Fibroblast of villous mesenchyme (primary cell): Measurements from ENCODE around the gene UBASH3B. TPM values are rescaled to one million over a fixed set of nuclear protein-coding genes. Genes with fewer than 3 reads are reported as not detected.
"Not testable (repeated sequence)": the region's sequence is repeated elsewhere in the genome, so short reads cannot be mapped to it uniquely, and the experiment has no call there.

ENCODE experiments used
- DNase-seq: peaks from one replicate; pipeline ENCODE4 v3.0.0-alpha.2; 2010; ENCODE audit warnings: low read depth
- H3K4me3 ChIP-seq: 2 replicates; pipeline ENCODE4 v1.5.1; 2011; ENCODE audit warnings: low read depth, mild to moderate bottlenecking, low read length
- CTCF ChIP-seq: IDR thresholded peaks from 2 replicates; pipeline ENCODE4 v1.5.1; 2012; ENCODE audit warnings: low read depth, mild to moderate bottlenecking, low read length; ENCODE audit not compliant: insufficient read depth
- total RNA-seq: library from RNA; depleted of rRNA; stranded (reverse); fragments of >200 nt; gene quantifications from 2 replicates; pipeline ENCODE4 v1.2.3, GENCODE V29; 2012

The UBASH3B gene
- total RNA-seq, 1 donor: 30.7 TPM

GRCh38 chr11:122727101-122727929 is 71.8 kb downstream of the UBASH3B start:
- DNase-seq: peak; percentile 69
- H3K4me3 ChIP-seq: no peak overlapping the region
- TF ChIP-seq CTCF: no peak

DNA sequence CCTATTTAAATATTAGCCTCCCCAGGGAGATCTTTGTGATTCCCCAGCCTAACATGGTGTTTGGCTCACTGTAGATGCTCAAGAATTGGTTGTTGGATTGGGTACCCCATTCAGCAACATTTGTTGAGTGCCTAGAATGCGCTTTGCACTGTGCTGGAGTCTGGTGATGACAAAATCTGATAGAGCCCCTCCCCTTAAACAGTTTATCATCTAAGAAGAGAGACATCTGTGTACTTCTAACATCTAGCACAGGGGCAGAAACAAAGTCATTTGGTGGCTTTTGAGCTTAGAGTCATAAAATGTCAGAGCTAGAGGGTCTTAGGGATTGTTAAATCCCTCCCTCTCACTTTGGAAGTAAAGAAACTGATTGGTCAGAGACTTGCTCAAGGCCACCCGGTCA is 73.0 kb downstream of the UBASH3B start:
- DNase-seq: no peak
- H3K4me3 ChIP-seq: no peak overlapping the region
- no peak for TF ChIP-seq CTCF

DNA sequence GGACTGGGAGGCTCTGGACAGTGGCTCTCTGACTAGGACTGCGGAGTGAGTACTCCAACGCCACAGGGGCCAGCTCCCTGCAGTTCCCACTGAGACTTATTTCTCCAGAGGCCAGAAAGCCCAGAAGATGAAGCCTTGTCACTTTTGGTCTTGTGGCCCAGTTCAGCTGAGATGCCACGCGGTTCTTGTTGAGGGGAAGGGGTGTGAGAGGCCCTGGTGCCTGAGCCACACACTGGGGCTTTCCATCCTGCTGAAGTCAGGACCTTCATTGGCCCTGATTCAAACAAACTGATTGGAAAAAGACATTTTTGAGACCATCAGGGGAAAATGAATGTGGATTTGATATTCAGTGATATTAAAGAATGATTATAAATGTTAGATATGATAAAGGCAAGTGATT is 73.6 kb downstream of the UBASH3B start:
- no peak overlapping the region for H3K4me3 ChIP-seq
- DNase-seq: no peak
- TF ChIP-seq CTCF: no peak

DNA sequence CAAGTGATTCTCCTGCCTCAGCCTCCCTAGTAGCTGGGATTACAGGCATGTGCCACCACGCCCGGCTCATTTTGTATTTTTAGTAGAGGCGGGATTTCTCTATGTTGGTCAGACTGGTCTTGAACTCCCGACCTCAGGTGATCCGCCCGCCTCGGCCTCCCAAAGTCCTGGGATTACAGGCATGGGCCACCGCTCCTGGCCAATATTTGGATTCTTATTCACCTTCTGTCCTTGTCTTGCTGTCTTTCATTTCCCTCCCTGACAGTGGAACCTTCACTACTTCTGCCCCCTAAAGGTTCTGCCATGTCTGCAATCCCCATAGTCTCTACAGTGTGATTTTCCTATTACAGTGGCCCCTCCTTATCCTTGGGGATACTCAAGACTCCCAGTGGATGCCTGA is 75.2 kb downstream of the UBASH3B start:
- H3K4me3 ChIP-seq, DNase-seq: not testable (repeated sequence)

DNA sequence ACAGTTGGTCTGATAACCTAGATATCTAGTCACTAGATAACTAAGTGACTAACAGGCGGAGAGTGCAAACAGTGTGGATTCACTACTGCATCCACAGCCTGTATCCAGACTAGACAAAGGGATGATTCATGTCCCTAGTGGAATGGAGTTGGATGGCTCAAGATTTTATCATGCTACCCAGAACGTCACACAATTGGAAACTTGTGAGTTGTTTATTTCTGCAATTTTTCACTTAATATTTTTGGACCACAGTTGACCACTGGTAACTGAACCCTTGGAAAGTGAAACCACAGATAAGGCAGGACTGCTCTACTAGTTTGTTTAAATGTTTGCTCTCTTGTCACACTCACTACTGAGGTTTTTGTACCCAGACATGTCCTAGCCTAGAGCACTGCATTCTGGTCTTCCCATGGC is 76.0 kb downstream of the UBASH3B start:
- TF ChIP-seq CTCF: no peak
- H3K4me3 ChIP-seq: no peak overlapping the region
- peak; percentile 95 for DNase-seq

DNA sequence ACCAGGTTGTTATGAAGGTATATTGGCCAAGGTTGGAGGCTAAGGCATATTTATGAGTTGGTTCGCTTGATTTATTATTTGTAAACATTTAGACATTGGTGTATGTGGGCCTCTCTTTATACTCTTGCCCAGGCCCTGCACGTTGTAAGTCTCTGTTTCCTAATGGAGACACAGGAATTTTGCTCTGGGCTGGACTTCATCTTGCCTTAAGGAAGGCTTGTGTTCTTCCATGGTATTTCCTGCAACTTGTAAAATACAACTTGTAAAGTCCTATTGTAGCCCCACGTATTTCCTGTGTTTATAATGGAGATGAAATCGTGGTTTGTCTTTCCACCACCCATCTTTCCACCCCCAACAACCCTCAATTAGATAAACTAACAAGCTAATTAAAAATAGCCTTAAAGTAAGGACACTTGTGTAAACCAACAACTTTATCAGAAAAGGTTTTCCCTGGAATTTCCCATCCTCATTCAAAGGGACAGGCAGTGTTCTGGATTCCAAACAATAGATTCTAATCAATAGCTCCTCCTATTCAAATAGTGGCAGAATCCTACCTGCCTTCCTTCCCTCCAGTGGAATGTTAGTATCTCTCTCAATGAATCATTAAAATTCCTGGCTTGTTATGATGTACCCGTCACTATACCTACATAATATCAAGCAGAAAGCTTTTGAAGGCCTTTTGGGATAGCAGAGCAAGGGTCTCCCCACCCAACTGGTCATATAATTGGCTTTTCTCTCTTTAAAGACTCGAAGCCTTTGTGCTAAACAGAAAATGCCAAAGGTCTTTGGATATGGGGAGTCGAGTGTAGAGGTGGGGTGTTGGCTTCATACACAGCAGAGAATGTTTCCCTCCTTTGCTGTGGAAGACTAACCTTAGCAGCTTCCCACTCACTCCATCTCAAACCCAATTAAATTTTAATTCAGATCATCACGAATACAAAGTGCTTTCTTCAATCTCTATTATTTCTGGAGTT is 77.1 kb downstream of the UBASH3B start:
- no peak overlapping the region for H3K4me3 ChIP-seq
- no peak for TF ChIP-seq CTCF
- peak; percentile 90 for DNase-seq

DNA sequence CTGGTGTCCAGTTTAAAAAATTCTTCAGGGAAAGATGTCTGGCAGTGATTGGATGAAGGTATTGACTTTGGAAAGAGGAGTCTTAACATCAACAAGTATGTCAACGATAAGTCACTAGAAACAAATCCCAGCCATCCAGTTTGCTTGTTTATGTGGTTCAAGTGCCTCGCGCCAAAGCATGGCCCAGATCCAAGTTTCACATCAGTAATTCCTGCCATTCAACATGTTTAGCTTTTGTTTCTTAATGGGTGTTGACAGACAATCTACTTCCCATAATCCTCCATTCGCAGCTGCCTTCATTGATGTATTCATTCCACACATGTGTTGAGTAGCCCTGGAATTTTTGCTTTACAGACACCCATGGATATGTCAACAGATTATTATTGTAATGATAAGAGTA is 77.8 kb downstream of the UBASH3B start:
- DNase-seq: peak; percentile 80
- no peak for TF ChIP-seq CTCF
- no peak overlapping the region for H3K4me3 ChIP-seq
